ENCODE measurements around the gene CMSS1. TPM values are rescaled to one million over a fixed set of nuclear protein-coding genes. Genes with fewer than 3 reads are reported as not detected.
A peak's percentile ranks its signal among the peaks of the same experiment; 100 is the strongest.

CMSS1 gene
- total RNA-seq, 1 experiment from 2014 or later, result 70.6 TPM

DNA sequence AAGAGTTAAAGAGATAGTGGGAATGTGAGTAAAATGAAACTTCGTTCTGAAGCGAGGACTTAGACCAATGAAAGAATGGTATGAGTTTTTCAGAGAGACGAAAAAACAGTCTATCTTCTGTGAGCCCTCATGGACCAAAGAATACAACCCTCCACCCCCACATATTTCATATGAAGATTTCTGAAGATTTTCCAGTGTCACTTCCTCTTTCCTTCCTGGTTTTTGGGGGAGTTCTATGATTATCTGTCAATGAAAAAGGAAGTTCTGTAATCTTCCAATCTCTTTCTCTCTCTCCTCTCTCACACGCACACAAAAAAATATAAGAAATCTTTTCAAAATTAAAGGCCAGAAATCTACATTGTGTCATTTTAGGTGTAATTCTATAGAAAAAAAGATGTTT is 27.7 kb downstream of the CMSS1 start:
- CTCF ChIA-PET, result interaction anchor here (2.5 kb wide), 1 partner anchor 409 kb away, joined by 57 read pairs; no protein-coding TSS in a partner anchor
- H3K9me3 Mint-ChIP-seq, result no peaks in the 10 kb centered on the region

DNA sequence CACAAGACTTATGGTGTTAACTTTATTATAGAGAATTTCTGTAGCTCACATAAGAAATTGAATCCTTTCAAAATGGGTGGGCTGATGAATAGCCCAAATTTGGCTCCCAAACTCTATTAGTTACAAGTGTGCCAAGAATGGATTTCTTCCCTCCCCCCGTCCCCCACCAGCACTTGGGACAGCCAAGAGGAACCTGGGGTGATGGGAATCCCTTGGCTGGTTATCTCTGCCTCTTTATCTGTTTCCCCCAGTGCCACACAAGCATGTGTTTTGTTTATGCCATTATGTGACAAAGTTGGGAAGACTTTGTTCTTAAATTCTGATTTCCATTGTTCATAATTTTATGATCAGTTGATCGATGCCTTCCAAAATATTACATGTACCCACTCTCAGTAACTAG is 28.3 kb downstream of the CMSS1 start:
- POLR2A ChIA-PET, result no interaction called here
- TF ChIP-seq RELA (CRISPR knock-in tag; IDR thresholded peaks at IDR 0.05; ENCODE audit: borderline replicate concordance) (no peak), NFATC4 (CRISPR knock-in tag; IDR thresholded peaks at IDR 0.05) (no peak)
- TF ChIP-seq, protein P1, sequence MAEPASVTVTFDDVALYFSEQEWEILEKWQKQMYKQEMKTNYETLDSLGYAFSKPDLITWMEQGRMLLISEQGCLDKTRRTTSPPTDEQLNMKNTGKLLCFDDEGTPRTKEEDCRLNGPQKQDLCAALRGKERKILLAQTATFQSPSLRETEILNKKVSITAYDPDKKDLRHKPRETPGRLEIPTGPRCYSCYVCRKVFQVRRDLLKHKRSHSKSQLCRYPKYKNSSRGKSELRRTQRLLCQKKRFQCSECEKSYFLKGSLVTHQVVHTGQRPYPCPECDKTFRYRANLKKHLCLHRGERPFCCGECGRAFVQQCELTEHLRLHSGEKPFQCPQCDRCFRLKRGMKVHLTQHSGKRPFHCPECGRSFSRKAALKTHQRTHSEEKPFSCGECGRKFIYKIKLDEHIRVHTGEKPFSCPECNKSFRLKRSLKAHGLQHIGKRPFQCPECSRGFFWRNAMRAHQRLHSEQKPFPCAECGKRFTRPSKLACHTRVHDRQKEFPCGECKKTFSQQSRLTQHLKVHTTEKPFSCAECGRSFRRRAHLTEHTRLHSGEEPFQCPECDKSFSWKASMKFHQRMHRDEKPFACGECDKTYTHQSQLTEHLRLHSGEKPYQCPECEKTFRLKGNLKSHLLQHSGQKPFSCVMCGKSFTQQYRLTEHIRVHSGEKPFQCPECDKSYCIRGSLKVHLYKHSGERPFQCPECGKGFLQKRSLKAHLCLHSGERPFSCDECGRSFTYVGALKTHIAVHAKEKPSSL (CRISPR knock-in tag; conservative IDR thresholded peaks at IDR 0.05), result no peak
- CTCF ChIA-PET, result interaction anchor here (1.2 kb wide), 1 partner anchor 408 kb away, joined by 6 read pairs; no protein-coding TSS in a partner anchor

More for the DNA sequence above, 27.7 kb downstream of the CMSS1 start:
- TF ChIP-seq SP1 (CRISPR knock-in tag; conservative IDR thresholded peaks at IDR 0.05), result no peak
- no peak for TF ChIP-seq TEAD1 (CRISPR knock-in tag; IDR thresholded peaks at IDR 0.05)
- TF ChIP-seq, protein P2, sequence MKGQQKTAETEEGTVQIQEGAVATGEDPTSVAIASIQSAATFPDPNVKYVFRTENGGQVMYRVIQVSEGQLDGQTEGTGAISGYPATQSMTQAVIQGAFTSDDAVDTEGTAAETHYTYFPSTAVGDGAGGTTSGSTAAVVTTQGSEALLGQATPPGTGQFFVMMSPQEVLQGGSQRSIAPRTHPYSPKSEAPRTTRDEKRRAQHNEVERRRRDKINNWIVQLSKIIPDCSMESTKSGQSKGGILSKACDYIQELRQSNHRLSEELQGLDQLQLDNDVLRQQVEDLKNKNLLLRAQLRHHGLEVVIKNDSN (CRISPR knock-in tag; IDR thresholded peaks at IDR 0.05), result no peak
- TF ChIP-seq, protein P3, sequence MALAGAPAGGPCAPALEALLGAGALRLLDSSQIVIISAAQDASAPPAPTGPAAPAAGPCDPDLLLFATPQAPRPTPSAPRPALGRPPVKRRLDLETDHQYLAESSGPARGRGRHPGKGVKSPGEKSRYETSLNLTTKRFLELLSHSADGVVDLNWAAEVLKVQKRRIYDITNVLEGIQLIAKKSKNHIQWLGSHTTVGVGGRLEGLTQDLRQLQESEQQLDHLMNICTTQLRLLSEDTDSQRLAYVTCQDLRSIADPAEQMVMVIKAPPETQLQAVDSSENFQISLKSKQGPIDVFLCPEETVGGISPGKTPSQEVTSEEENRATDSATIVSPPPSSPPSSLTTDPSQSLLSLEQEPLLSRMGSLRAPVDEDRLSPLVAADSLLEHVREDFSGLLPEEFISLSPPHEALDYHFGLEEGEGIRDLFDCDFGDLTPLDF (CRISPR knock-in tag; IDR thresholded peaks at IDR 0.05), result no peak
- TF ChIP-seq GRHL2 (CRISPR knock-in tag; IDR thresholded peaks at IDR 0.05; ENCODE audit: insufficient replicate concordance, severe bottlenecking), result no peak
- no peak for TF ChIP-seq ZBTB21 (CRISPR knock-in tag; IDR thresholded peaks at IDR 0.05; ENCODE audit: borderline replicate concordance)
- no peak for TF ChIP-seq EMX1 (CRISPR knock-in tag; IDR thresholded peaks at IDR 0.05)
- TF ChIP-seq, protein P4, sequence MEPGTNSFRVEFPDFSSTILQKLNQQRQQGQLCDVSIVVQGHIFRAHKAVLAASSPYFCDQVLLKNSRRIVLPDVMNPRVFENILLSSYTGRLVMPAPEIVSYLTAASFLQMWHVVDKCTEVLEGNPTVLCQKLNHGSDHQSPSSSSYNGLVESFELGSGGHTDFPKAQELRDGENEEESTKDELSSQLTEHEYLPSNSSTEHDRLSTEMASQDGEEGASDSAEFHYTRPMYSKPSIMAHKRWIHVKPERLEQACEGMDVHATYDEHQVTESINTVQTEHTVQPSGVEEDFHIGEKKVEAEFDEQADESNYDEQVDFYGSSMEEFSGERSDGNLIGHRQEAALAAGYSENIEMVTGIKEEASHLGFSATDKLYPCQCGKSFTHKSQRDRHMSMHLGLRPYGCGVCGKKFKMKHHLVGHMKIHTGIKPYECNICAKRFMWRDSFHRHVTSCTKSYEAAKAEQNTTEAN (CRISPR knock-in tag; IDR thresholded peaks at IDR 0.05), result no peak
- ATAC-seq (no peak), DNase-seq (ENCODE audit: low spot score) (no peak)
- Mint-ChIP-seq H3K27ac (no peak overlapping the region), H3K4me3 (no peak overlapping the region), H3K27me3 (ENCODE audit: low read depth) (no peaks in the 10 kb centered on the region), H3K36me3 (no peaks in the 10 kb centered on the region), H3K4me1 (peaks cover 31% of the 10 kb centered on the region)
- POLR2A ChIA-PET, result no interaction called here

DNA sequence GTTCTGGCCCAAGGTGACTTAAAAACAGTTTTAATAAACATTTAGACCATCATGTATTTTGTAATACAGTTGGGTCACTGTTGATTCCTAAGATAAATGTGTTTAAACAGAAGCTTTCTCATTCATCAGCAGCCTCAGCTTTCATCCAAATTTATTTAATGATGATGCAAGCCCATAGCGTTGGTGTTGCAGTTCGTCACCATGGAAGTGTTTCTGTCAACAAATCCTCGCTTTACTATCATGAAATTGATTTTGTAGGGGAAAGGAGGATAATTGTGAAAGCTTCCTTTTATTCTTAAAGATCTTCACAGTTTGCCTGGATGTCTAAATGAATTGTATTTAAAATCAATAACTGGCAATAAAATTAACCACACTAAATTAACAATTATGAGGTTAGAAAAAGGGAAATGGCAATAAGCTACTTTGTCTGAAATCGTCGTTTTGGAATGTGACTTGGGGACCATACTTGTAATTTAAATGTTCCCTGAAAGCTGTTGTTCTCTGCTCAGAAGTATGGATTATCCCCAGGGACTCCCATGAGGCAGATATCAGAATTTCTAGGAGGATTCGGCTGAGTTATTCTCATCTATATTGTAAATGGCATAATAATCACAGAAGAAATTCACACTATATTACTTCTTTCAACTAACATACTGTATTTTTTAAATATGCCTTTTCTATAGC is 29.0 kb downstream of the CMSS1 start:
- Mint-ChIP-seq H3K27me3 (ENCODE audit: low read depth) (no peaks in the 10 kb centered on the region), H3K9me3 (no peaks in the 10 kb centered on the region), H3K27ac (no peak overlapping the region), H3K4me1 (peaks cover 31% of the 10 kb centered on the region), H3K36me3 (no peaks in the 10 kb centered on the region), H3K4me3 (no peak overlapping the region)
- ATAC-seq, result no peak
- DNase-seq (ENCODE audit: low spot score), result no peak
- no peak for TF ChIP-seq JUN (CRISPR knock-in tag; IDR thresholded peaks at IDR 0.05)
- no peak for TF ChIP-seq NFYB (CRISPR knock-in tag; conservative IDR thresholded peaks at IDR 0.05; ENCODE audit: low read depth)
- TF ChIP-seq ZNF423 (CRISPR knock-in tag; IDR thresholded peaks at IDR 0.05), result no peak
- TF ChIP-seq GABPB1 (CRISPR knock-in tag; IDR thresholded peaks at IDR 0.05), result 0 out of 2 replicates have a peak, but pooled peaks have one; percentile 58
- TF ChIP-seq SMAD4 (CRISPR knock-in tag; IDR thresholded peaks at IDR 0.05), result no peak
- TF ChIP-seq, protein P4 (CRISPR knock-in tag; IDR thresholded peaks at IDR 0.05), result no peak
- TF ChIP-seq HMGA2 (CRISPR knock-in tag; IDR thresholded peaks at IDR 0.05), result no peak
- ChIA-PET POLR2A (interaction anchor here (1.2 kb wide), 1 partner anchor 31 kb away, joined by 3 read pairs; no protein-coding TSS in a partner anchor), CTCF (interaction anchor here (0.5 to 1.2 kb wide), 2 partner anchors 218 to 407 kb away, joined by 3 to 6 read pairs; no protein-coding TSS in a partner anchor)

More for the DNA sequence above, 28.3 kb downstream of the CMSS1 start:
- ATAC-seq, result no peak
- no peaks in the 10 kb centered on the region for H3K36me3 Mint-ChIP-seq
- H3K9me3 Mint-ChIP-seq, result no peaks in the 10 kb centered on the region
- no peak overlapping the region for H3K4me3 Mint-ChIP-seq
- no peak for DNase-seq (ENCODE audit: low spot score)
- peaks cover 31% of the 10 kb centered on the region for H3K4me1 Mint-ChIP-seq
- no peaks in the 10 kb centered on the region for H3K27me3 Mint-ChIP-seq (ENCODE audit: low read depth)
- H3K27ac Mint-ChIP-seq, result peak overlapping the region; percentile 66; the same call in 1 of the 2 replicates
